IMR-90 (cell line): Measurements from ENCODE around the gene DPF3. TPM values are rescaled to one million over a fixed set of nuclear protein-coding genes. Genes with fewer than 3 reads are reported as not detected.

Experiments used
- ATAC-seq: fragments of 200-7000 bp; cut with Tn5 transposase; 2 replicates; pipeline ENCODE4 v1.9.1; 2020; ENCODE audit warnings: low read depth, mild to moderate bottlenecking, moderate library complexity
- BruUV-seq: library from RNA; stranded (reverse); fragments of 400-500 nt; replicated peaks from 2 replicates; lab custom pipeline; 2021; lab: Mats Ljungman, UMichigan
- CTCF ChIA-PET: fragments of 300-600 bp; formaldehyde crosslinking; extraction: SDS; loops from one replicate; lab custom pipeline; 2021; ENCODE audit warnings: antibody characterized with exemption; lab: Yijun Ruan, JAX
- POLR2A ChIA-PET: fragments of 300-600 bp; sonication (Branson Sonifier 250); formaldehyde crosslinking; loops from one replicate; lab custom pipeline; 2022; ENCODE audit warnings: antibody characterized with exemption; ENCODE audit not compliant: unreplicated experiment; lab: Charles Lee
- DNase-seq: peaks from one replicate; pipeline ENCODE4 v3.0.0; 2013
- H2AFZ ChIP-seq: replicated peaks from 2 replicates; pipeline ENCODE3; 2013; ENCODE audit warnings: low read length, mild to moderate bottlenecking; ENCODE audit not compliant: poor library complexity
- H2AK5ac ChIP-seq: 2 replicates; pipeline ENCODE4 v1.6.1; 2013; ENCODE audit warnings: low read depth, low read length, inconsistent platforms
- H2AK9ac ChIP-seq: replicated peaks from 2 replicates; pipeline ENCODE3; 2013; ENCODE audit warnings: mild to moderate bottlenecking, low read depth, low read length, moderate library complexity; ENCODE audit not compliant: poor library complexity
- H2BK120ac ChIP-seq: 2 replicates; pipeline ENCODE4 v1.6.1; 2013; ENCODE audit warnings: low read depth, low read length, inconsistent platforms
- H2BK15ac ChIP-seq: 3 replicates; pipeline ENCODE4 v1.6.1; 2013; ENCODE audit warnings: low read depth, low read length, inconsistent platforms
- H2BK20ac ChIP-seq: 2 replicates; pipeline ENCODE4 v1.6.1; 2013; ENCODE audit warnings: low read depth, mild to moderate bottlenecking, inconsistent platforms, low read length, moderate library complexity
- H2BK5ac ChIP-seq: 2 replicates; pipeline ENCODE4 v1.6.1; 2013; ENCODE audit warnings: mild to moderate bottlenecking, low read depth, low read length, inconsistent platforms; ENCODE audit not compliant: poor library complexity, severe bottlenecking
- H3K14ac ChIP-seq: replicated peaks from 2 replicates; pipeline ENCODE4 v1.6.1; 2013; ENCODE audit warnings: low read depth, low read length, inconsistent platforms
- H3K18ac ChIP-seq: 2 replicates; pipeline ENCODE4 v1.6.1; 2013; ENCODE audit warnings: low read depth, low read length, control low read depth
- H3K23ac ChIP-seq: 2 replicates; pipeline ENCODE4 v1.6.1; 2013; ENCODE audit warnings: low read depth, low read length, inconsistent platforms
- H3K27ac ChIP-seq: 2 replicates; pipeline ENCODE4 v1.5.1; 2013; ENCODE audit warnings: mild to moderate bottlenecking, control low read depth, low read length; ENCODE audit not compliant: insufficient read depth
- H3K27me3 ChIP-seq: 2 replicates; pipeline ENCODE4 v1.6.1; 2013; ENCODE audit warnings: low read length; ENCODE audit not compliant: control insufficient read depth, insufficient read depth
- H3K36me3 ChIP-seq: 2 replicates; pipeline ENCODE4 v1.6.1; 2013; ENCODE audit warnings: low read length, mixed read lengths; ENCODE audit not compliant: control insufficient read depth, insufficient read depth
- H3K4ac ChIP-seq: 2 replicates; pipeline ENCODE4 v1.6.1; 2013; ENCODE audit warnings: low read depth, low read length, inconsistent platforms
- H3K4me1 ChIP-seq: 2 replicates; pipeline ENCODE4 v1.6.1; 2013; ENCODE audit warnings: low read length, mixed read lengths; ENCODE audit not compliant: control insufficient read depth, insufficient read depth
- H3K4me2 ChIP-seq: 2 replicates; pipeline ENCODE4 v1.6.1; 2013; ENCODE audit warnings: low read depth, mild to moderate bottlenecking, control low read depth, low read length, moderate library complexity
- H3K4me3 ChIP-seq: 2 replicates; pipeline ENCODE4 v1.5.1; 2013; ENCODE audit warnings: low read depth, mild to moderate bottlenecking, control low read depth, low read length, moderate library complexity; ENCODE audit not compliant: insufficient read depth
- H3K56ac ChIP-seq: 2 replicates; pipeline ENCODE4 v1.6.1; 2013; ENCODE audit warnings: low read length, inconsistent platforms; ENCODE audit not compliant: insufficient read depth; ENCODE audit errors: extremely low read depth
- H3K79me1 ChIP-seq, 2 experiments: 2 replicates each; pipeline ENCODE4 v1.6.1; 2013; ENCODE audit warnings: low read length in 2 of 2, inconsistent platforms in 1 of 2, low read depth in 1 of 2
- H3K9ac ChIP-seq: 2 replicates; pipeline ENCODE4 v1.6.1; 2013; ENCODE audit warnings: low read depth, low read length, control low read depth
- H3K9me1 ChIP-seq: 2 replicates; pipeline ENCODE4 v1.6.1; 2013; ENCODE audit warnings: low read length, inconsistent platforms; ENCODE audit not compliant: insufficient read depth
- H3K9me3 ChIP-seq: 2 replicates; pipeline ENCODE4 v1.6.1; 2013; ENCODE audit warnings: low read length; ENCODE audit not compliant: control insufficient read depth, insufficient read depth
- H4K20me1 ChIP-seq: 2 replicates; pipeline ENCODE4 v1.6.1; 2013; ENCODE audit warnings: low read length, inconsistent platforms; ENCODE audit not compliant: insufficient read depth
- H4K5ac ChIP-seq: 2 replicates; pipeline ENCODE4 v1.6.1; 2013; ENCODE audit warnings: mild to moderate bottlenecking, low read depth, low read length, control low read depth
- H4K8ac ChIP-seq, 2 experiments: 2 replicates each; pipeline ENCODE4 v1.6.1; 2013; ENCODE audit warnings: low read depth in 2 of 2, low read length in 2 of 2, control low read depth in 1 of 2, inconsistent platforms in 1 of 2
- H4K91ac ChIP-seq: 2 replicates; pipeline ENCODE4 v1.6.1; 2013; ENCODE audit warnings: low read depth, low read length, inconsistent platforms; ENCODE audit not compliant: insufficient read depth
- MAFK ChIP-seq: IDR thresholded peaks from 2 replicates; pipeline ENCODE4 v1.6.1; 2012; ENCODE audit warnings: low read depth, low read length, improper control_type of control experiment
- RAD21 ChIP-seq: IDR thresholded peaks from 2 replicates; pipeline ENCODE4 v1.6.1; 2012; ENCODE audit warnings: low read length, improper control_type of control experiment
- RFX5 ChIP-seq: IDR thresholded peaks from 2 replicates; pipeline ENCODE4 v1.8.0; 2012; ENCODE audit warnings: low read depth, mild to moderate bottlenecking, low read length, moderate library complexity
- WGBS, 2 experiments: methylation state at CpG; one replicate each; pipeline versions ENCODE4 v1.1.5 to v1.1.7; 2013; ENCODE audit warnings: missing lambda C conversion rate in 2 of 2; ENCODE audit not compliant: insufficient read length in 1 of 2; ENCODE audit errors: extremely low coverage in 2 of 2; 5-methylcytosine and 5-hydroxymethylcytosine counted together
- dilution Hi-C: fragments of 300-500 bp; cut with HindIII; formaldehyde crosslinking; loops from one replicate; pipeline ENCODE4 v1.14.3; 2018; ENCODE audit warnings: low sequenced_read_pairs; ENCODE audit not compliant: unreplicated experiment
- in situ Hi-C: fragments of 300-500 bp; cut with MboI; formaldehyde crosslinking; loops from 3 replicates; pipeline ENCODE4 v1.14.3; 2019; ENCODE audit warnings: low sequenced_read_pairs, inconsistent platforms, mixed read lengths
- intact Hi-C: fragments of 100-400 bp; cut with micrococcal nuclease; formaldehyde crosslinking; loops from 2 replicates; pipeline ENCODE4 v1.10.0; 2022
- polyA plus RNA-seq, 3 experiments: library from polyadenylated mRNA; depleted of rRNA; stranded (reverse); fragments of >200 nt; gene quantifications; 2 replicates each; pipeline ENCODE4 v1.2.3, GENCODE V29; 2012; ENCODE audit warnings: low replicate concordance in 1 of 3
- total RNA-seq: library from RNA; depleted of rRNA; stranded (reverse); fragments of >200 nt; gene quantifications from 2 replicates; pipeline ENCODE4 v1.2.3, GENCODE V29; 2012

DPF3 gene
- total and polyA plus RNA-seq, 2 of the 4 experiments (the other 2 are of a cell fraction): 30.5 to 32.8 TPM

DNA sequence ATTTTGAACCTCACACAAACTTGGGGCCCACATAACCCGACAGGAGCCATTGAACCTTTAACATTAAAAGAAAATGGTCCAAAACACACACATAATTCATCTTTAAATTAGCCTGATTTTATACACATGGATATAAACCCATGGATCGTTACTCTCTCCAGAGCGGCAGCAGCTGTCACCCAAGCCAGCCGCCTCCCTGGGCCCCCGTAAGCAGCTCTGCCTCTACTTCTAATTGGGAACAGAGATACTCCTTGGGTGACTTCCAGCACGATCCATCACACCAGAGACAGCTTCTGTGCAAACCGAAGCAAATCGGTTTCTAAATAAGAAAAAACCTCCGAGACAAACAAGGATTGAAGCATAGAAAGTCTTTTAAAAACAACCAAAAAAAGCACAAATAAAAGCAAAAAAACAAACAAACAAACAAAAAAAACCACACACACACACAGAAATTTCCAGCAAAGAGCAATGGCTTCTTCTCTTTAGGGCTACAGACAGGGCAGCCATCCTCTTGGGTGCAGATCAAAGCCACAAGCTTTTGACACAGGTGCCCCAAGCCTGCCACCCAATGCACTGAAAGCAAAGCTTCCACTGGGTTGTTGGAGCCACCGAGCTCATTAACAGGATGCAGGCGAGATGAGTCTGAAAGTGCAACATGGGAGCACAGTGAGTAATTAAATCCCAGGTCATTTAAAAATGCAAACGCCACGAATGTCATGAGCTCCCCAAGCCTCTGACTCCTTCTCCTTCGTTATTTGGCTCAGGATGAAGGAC, 156.9 kb downstream of the DPF3 start:
- Histone ChIP-seq H4K5ac (no peak overlapping the region), H2BK120ac (peak overlapping the region; percentile 52), H3K56ac (no peak overlapping the region), H2AFZ (no peak overlapping the region), H2BK15ac (no peak overlapping the region), H3K9ac (no peak overlapping the region), H3K4ac (0 out of 2 replicates have a peak overlapping the region, but pooled peaks have one; percentile 27), H2AK5ac (peak overlapping the region; percentile 70; the same call in 1 of the 2 replicates), H2AK9ac (no peak overlapping the region), H3K14ac (0 out of 2 replicates have a peak overlapping the region, but pooled peaks have one; percentile 37), H3K36me3 (no peaks in the 10 kb centered on the region), H3K9me1 (peaks cover 16% of the 10 kb centered on the region; the same call in 1 of the 2 replicates), H4K8ac (0 out of 4 replicates have a peak overlapping the region, but pooled peaks of 1 of the 2 experiments have one; percentile 51), H3K23ac (no peak overlapping the region), H3K9me3 (no peaks in the 10 kb centered on the region), H3K4me3 (no peak overlapping the region), H4K20me1 (no peaks in the 10 kb centered on the region), H3K18ac (no peak overlapping the region), H3K4me2 (no peak overlapping the region), H2BK20ac (peak overlapping the region; percentile 24; the same call in 1 of the 2 replicates), H3K4me1 (peaks cover 12% of the 10 kb centered on the region), H4K91ac (no peak overlapping the region; the same call in 1 of the 2 replicates), H3K27me3 (no peaks in the 10 kb centered on the region), H2BK5ac (peak overlapping the region; percentile 64), H3K27ac (no peak overlapping the region), H3K79me1 (peaks cover 6 to 36% of the 10 kb centered on the region in 2 experiments; a peak in 3 of 4 replicates)
- DNase-seq: no peak
- in situ Hi-C loops: no loop called here
- dilution Hi-C loops: no loop called here
- POLR2A ChIA-PET: no interaction called here
- no TSS peak for BruUV-seq
- TF ChIP-seq MAFK: no peak
- no peak for TF ChIP-seq RAD21
- TF ChIP-seq RFX5: no peak
- 37% methylated on average over 4 of the region's 14 CpGs; no CpG with 5 or more reads in 1 of the 2 experiments for WGBS, 2 experiments
- intact Hi-C loops: no loop called here
- CTCF ChIA-PET: interaction anchor here (0.6 to 1.4 kb wide), 5 partner anchors 9 to 221 kb away, joined by 3 to 5 read pairs (median 4); no protein-coding TSS in a partner anchor
- ATAC-seq: no peak
